ENCODE results near the gene SURF2.

Gene SURF2

DNA sequence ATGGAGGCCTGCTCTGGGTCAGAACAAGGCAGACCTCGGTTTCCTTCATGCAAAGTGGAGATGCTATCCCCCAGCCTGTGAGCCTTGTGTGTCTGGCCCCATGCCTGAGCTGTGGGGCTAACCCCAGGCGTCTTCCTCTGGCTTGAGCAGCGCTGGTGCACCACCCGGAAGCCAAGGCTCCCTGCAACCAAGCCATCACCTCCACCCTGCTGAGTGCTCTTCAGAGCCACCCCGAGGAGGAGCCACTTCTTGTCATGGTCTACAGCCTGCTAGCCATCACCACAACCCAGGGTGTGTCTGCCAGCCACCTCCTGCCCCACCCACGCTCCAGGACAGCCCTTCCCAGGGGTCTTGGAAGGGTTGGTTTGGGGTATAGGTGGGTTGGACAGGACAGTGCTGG, 45.2 kb downstream of the SURF2 start:
- DNase-seq (ENCODE audit: low spot score), result no peak

DNA sequence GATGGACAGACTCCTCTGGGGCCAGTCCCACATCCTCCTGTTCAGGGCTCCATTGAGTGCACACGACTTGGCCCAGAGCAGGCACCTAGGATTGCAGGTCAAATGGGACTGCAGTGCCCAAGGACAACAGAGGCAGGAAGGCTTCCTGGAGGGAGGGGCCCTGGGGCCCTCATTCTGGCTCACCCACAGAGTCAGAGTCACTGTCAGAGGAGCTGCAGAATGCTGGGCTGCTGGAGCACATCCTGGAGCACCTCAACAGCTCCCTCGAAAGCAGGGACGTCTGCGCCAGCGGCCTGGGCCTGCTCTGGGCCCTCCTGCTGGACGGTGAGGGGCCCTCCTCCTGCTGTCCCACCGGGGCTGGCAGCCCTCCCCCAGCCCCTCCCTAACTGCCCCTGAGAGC, 46.3 kb downstream of the SURF2 start:
- no peak for DNase-seq (ENCODE audit: low spot score)

DNA sequence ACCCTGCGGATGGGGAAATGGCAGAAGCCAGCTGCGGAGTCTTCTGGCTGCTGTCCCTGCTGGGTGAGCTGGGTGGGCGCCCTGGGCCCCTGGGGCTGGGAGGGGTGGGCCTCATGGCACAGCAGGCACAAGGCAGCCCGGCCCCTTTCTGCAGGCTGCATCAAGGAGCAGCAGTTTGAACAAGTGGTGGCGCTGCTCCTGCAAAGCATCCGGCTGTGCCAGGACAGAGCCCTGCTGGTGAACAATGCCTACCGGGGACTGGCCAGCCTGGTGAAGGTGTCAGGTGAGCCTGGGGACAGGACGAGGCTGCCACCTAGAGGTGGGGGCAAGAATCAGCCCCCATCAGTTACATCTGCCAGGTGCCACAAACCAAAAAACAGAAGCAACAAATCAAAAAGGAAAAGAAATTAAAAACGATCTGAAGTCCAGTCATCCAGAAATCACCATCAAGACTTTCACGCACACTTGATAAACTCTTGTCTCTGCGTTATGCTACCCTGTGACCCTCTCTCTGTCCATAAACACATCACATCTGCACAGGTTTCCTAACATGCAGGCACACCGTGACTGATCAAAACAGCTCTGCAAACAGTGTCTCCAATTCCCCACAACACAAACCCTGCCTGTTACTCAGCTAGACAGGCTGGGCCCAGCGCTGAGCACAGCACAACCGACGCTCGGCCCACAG, 47.6 kb downstream of the SURF2 start:
- DNase-seq (ENCODE audit: low spot score), result peak; percentile 53

DNA sequence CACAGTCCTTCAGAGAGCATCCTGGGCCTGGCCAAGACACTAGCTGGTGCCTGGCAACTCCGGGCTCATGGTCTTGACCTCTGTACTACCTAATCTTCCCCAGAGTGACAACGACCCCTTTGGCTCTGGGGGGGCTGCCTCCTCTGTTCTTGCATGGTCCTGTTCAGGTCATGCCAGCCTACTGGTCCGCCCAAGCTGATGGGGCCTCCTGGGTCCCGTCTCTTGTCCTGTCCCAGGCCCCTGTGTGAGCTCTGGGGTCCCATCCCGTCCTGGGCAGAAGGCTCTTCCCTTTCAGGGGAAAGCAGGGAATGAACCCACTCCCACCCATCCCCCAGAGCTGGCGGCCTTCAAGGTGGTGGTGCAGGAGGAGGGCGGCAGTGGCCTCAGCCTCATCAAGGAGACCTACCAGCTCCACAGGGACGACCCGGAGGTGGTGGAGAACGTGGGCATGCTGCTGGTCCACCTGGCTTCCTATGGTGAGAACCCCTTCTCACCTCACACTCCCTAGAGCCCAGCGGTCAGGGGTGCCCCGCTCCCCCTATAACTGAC, 48.2 kb downstream of the SURF2 start:
- DNase-seq (ENCODE audit: low spot score), result no peak

DNA sequence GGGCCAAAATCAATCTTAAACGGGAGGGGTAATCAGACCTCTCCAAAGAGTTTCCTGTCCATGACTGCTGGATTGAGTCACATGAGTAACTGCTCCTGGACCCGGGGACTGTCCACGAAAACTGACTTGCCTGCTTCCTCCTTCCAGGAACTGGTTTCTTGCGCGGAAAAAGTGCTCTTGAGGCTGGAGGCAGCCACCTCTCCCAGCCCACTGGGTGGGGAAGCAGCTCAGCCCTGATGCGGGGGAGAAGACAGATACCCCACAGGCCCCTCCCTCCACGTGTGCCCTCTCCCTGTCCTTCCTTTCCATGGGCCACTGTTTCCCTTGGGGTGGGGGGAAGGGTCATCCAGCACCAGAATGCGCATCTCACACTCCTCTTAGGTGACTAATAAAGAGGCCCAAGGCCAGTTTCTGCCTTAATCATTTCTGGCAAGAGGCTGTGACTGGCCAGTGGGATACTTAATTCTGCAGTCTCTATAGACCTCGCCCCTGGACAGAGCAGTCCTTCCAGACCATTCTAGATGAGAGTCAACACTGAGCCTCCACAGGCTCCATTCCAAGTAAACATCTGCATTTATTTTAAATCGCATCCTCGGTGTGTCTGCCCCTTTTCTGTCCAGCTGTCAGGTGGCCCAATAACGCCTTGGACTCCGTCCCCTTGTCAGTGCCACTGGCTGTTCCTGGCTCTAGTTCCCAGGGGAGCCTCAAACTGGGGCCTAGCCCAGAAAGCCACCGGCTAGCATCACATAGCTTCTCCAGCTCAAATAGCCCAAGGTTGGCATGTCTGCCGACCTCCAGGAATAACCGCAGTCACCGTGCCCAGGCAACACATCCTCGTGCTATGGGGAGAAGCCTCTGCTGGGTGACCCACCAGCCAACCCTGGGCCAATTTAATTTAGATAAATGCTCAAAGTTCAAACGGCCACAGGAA, 49.4 kb downstream of the SURF2 start:
- no peak for DNase-seq (ENCODE audit: low spot score)

DNA sequence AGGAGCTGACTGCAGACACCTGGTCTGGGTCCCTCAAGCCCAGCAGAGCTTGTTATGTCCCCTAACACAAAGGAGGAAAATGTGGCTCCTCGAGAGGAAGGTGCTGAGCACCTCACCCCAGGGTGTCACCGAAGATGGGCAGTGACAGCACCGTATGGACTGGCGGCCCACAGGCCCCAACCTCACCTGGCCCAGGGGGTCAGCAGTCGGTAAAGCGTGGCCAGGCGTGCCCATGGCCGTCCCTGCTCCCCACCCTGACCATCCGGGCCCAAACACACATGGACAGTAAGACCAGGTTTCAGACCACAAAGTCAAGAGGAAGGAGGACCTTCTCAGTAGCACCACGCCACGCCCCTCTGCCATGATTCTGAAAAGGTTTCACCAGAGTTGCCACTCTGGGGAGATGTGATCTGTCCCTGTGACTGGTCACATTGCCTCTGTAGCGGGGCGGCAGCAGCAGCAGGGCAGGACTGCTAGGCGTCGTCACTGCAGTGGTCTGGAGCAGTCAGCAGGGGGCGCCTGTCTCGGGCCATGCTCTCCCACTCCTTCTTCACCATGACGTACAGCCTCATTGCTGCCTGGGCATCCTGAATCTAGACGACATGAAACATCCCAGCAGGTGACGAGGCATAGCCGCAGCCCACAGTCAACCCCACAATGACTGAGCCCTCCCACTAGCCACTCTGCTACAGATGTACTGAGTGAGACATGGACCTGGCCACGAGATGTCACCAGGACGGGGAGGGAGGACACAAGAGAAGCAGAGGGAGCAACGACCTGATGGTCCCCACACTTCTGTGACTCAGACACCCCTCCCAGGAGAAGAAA, 50.3 kb downstream of the SURF2 start:
- peak; percentile 87 for DNase-seq (ENCODE audit: low spot score)

DNA sequence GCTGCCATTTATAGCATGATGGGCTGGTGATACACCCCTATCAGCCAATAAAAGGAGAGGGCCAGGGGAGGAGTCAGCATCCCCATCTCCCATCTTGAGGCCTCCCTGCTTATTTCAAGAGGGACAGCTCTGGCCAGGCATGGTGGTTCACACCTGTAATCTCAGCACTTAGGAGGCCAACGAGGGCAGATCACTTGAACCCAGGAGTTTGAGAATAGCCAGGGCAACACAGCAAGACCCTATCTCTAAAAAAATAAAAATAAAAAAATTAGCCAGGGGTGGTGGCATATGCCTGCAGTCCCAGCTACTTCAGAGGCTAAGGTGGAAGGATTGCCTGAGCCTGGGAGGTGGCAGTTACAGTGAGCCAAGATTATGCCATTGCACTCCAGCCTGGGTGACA, 51.7 kb downstream of the SURF2 start:
- no peak for DNase-seq (ENCODE audit: low spot score)

Data from activated CD4-positive, alpha-beta T cell treated with anti-CD3 and anti-CD28 coated beads, Interleukin-2, Interleukin-4, amounts not matched to agents 100 ng/mL and 50 ng/mL, durations not matched to agents 16 hours and 8 hours (primary cell).